Ovary (tissue), 9 donors: ENCODE results near the gene MSI2. TPM values are rescaled to one million over a fixed set of nuclear protein-coding genes. Genes with fewer than 3 reads are reported as not detected.
A peak's percentile ranks its signal among the peaks of the same experiment; 100 is the strongest.

Source experiments
- DNase-seq, 5 donors: peaks; one replicate each; pipeline ENCODE4 v3.0.0-alpha.2; 2019 to 2020
- H3K27ac ChIP-seq, 2 donors: fragments of 200-600 bp; one replicate each; pipeline versions ENCODE4 v1.5.1 to v1.8.0; 2019 to 2022
- H3K27me3 ChIP-seq: fragments of 200-600 bp; one replicate; pipeline ENCODE4 v1.8.0; 2022
- H3K36me3 ChIP-seq: fragments of 200-600 bp; sonication (generic); one replicate; pipeline ENCODE4 v1.5.1; 2019
- H3K4me1 ChIP-seq: one replicate; pipeline ENCODE4 v1.8.1; 2013; ENCODE audit warnings: mild to moderate bottlenecking, moderate library complexity; ENCODE audit not compliant: insufficient read depth
- H3K4me3 ChIP-seq: fragments of 200-600 bp; sonication (generic); one replicate; pipeline ENCODE4 v1.5.1; 2017
- H3K9me3 ChIP-seq, 2 donors: fragments of 200-600 bp in 1 of 2; sonication (generic) in 1 of 2; one replicate each; pipeline versions ENCODE4 v1.5.1 to v1.8.1; 2013 to 2019; ENCODE audit warnings: mild to moderate bottlenecking in 1 of 2, moderate library complexity in 1 of 2
- CTCF ChIP-seq, 3 donors: fragments of 450-650 bp in 2 of 3; fragments of 200-600 bp in 1 of 3; IDR thresholded peaks; one replicate each; pipeline versions ENCODE4 v1.5.1 to v1.8.0; 2016 to 2022; ENCODE audit warnings: antibody characterized with exemption in 3 of 3, mild to moderate bottlenecking in 1 of 3
- EP300 ChIP-seq: sonication (generic); formaldehyde crosslinking; IDR thresholded peaks from one replicate; pipeline ENCODE4 v1.6.1; 2017; ENCODE audit warnings: antibody characterized with exemption
- POLR2A ChIP-seq: fragments of 450-650 bp; IDR thresholded peaks from one replicate; pipeline ENCODE4 v1.6.1; 2017; ENCODE audit warnings: antibody characterized with exemption, mild to moderate bottlenecking, moderate library complexity
- WGBS, 3 donors: extraction: QIAGEN DNeasy Blood & Tissue Kit in 1 of 3; methylation state at CpG; one replicate each; pipeline versions ENCODE4 v1.1.5 to v1.1.7; 2013 to 2017; 5-methylcytosine and 5-hydroxymethylcytosine counted together
- intact Hi-C, 4 donors: fragments of 100-400 bp; cut with DNase I; formaldehyde crosslinking; loops; one replicate each; pipeline versions ENCODE4 v1.11.0 to v1.15.1; 2022 to 2023
- polyA plus RNA-seq, 2 donors: library from polyadenylated mRNA; stranded (reverse); fragments of 200-250 nt in 1 of 2; fragments of 350-450 nt in 1 of 2; fragmentation: Illumina TruSeq in 1 of 2; extraction: RNeasy Lipid Tissue Mini Kit (QIAGEN cat#74804) in 1 of 2; gene quantifications; one replicate each; pipeline ENCODE4 v1.2.3, GENCODE V29; 2013 to 2014
- total RNA-seq, 7 donors: library from RNA; depleted of rRNA in 2 of 7; stranded (reverse); fragments of >200 nt in 2 of 7; fragmentation: NEBNext Ultra II Directional in 3 of 7; extraction: Animal tissue kit (Norgen Biotek cat#: 25700) in 3 of 7; gene quantifications; one replicate each; pipeline versions ENCODE4 v1.1.0 to v1.2.4, GENCODE V29; 2016 to 2023
- donor health status: DM: no; HTN: no; CAD: no; lungs with moderate emphysema.
- donor health status: DM: no; HTN: no; CAD: no.
- donor health status: Bipolar disorder and iron deficiency.
- donor health status: DM: yes; HTN: yes; CAD: no.
- donor health status: DM: no; HTN: no; CAD: no.
- donor health status: DM: yes; HTN: yes; CAD: no.

The MSI2 gene
- total and polyA plus RNA-seq, 9 donors = 43.1 to 199 (median 120) TPM

GRCh38 chr17:57580055-57580739 is 323.9 kb downstream of the MSI2 start:
- Histone ChIP-seq H3K27ac (no peak overlapping the region), H3K9me3 (no peaks in the 10 kb centered on the region), H3K4me1 (peaks cover 15% of the 10 kb centered on the region), H3K27me3 (no peaks in the 10 kb centered on the region), H3K36me3 (no peaks in the 10 kb centered on the region), H3K4me3 (no peak overlapping the region)
- WGBS, 3 donors = 67 to 71% (median 69%) methylated on average over 5 of the region's 5 CpGs
- no peak for DNase-seq
- intact Hi-C loops = no loop called here
- TF ChIP-seq POLR2A (no peak), EP300 (no peak), CTCF (IDR thresholded peaks at IDR 0.05) (no peak)

- Histone ChIP-seq H3K4me3 (no peak overlapping the region), H3K9me3 (no peaks in the 10 kb centered on the region), H3K27ac (no peak overlapping the region), H3K36me3 (no peaks in the 10 kb centered on the region), H3K27me3 (no peaks in the 10 kb centered on the region), H3K4me1 (peaks cover 16% of the 10 kb centered on the region)
- WGBS, 3 donors = 68 to 77% (median 69%) methylated on average over 6 of the region's 6 CpGs
- TF ChIP-seq EP300 = no peak
- no peak for TF ChIP-seq CTCF (IDR thresholded peaks at IDR 0.05)
- TF ChIP-seq POLR2A = no peak
- intact Hi-C loops = no loop called here
- no peak for DNase-seq
Observed at GRCh38 chr17:57582881-57583756, 326.8 kb downstream of the MSI2 start.

GRCh38 chr17:57584050-57584551 is 327.8 kb downstream of the MSI2 start:
- no peaks in the 10 kb centered on the region for H3K27me3 ChIP-seq
- no peaks in the 10 kb centered on the region for H3K36me3 ChIP-seq
- no peak for TF ChIP-seq CTCF (IDR thresholded peaks at IDR 0.05)
- no peak for TF ChIP-seq EP300
- no peak for TF ChIP-seq POLR2A
- no peaks in the 10 kb centered on the region for H3K9me3 ChIP-seq
- peaks cover 13% of the 10 kb centered on the region for H3K4me1 ChIP-seq
- WGBS, 3 donors = 72 to 82% (median 75%) methylated on average over 9 of the region's 9 CpGs
- H3K4me3 ChIP-seq = no peak overlapping the region
- intact Hi-C loops = no loop called here
- no peak overlapping the region for H3K27ac ChIP-seq
- DNase-seq = no peak

GRCh38 chr17:57585341-57586195 is 329.2 kb downstream of the MSI2 start:
- no peaks in the 10 kb centered on the region for H3K9me3 ChIP-seq
- no peak overlapping the region for H3K27ac ChIP-seq
- DNase-seq = peak in 3 of 5 donors; percentile 31 to 59 (median 48)
- H3K4me1 ChIP-seq = peaks cover 5% of the 10 kb centered on the region
- no peak overlapping the region for H3K4me3 ChIP-seq
- whole genome bisulfite sequencing, 3 donors = 41 to 87% (median 46%) methylated on average over 22 of the region's 22 CpGs
- intact Hi-C loops = no loop called here
- no peaks in the 10 kb centered on the region for H3K36me3 ChIP-seq
- TF ChIP-seq EP300 (no peak), POLR2A (no peak), CTCF (IDR thresholded peaks at IDR 0.05) (no peak)
- H3K27me3 ChIP-seq = no peaks in the 10 kb centered on the region
